Putamen (tissue), 1 donor: ENCODE results near the gene SMPDL3A.

ENCODE experiments used
- DNase-seq: peaks from one replicate; pipeline ENCODE4 v3.0.0-alpha.2; 2016; ENCODE audit warnings: low spot score

SMPDL3A gene

DNA sequence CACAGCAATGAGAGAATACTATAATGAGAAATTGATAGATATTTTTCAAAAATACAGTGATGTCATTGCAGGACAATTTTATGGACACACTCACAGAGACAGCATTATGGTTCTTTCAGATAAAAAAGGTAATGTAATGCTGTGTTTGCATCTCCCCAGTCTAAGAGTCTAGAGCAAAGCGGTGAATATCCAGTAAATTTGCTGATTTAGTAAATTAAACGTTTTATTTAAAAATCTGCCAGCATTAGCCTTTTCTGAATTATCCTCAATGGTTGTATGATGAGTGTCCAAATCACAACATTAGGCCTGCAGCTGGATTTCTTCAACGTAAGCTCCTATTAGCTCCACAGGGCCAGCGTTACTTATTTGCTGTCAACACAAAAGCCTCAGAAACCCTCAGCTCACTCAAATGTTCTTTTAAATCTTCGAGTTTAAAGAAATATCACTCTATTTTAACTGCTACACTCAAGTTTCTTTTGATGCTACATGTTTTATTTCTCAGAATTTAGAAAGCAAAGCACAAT lies 16.0 kb downstream of the SMPDL3A start:
- no peak for DNase-seq

DNA sequence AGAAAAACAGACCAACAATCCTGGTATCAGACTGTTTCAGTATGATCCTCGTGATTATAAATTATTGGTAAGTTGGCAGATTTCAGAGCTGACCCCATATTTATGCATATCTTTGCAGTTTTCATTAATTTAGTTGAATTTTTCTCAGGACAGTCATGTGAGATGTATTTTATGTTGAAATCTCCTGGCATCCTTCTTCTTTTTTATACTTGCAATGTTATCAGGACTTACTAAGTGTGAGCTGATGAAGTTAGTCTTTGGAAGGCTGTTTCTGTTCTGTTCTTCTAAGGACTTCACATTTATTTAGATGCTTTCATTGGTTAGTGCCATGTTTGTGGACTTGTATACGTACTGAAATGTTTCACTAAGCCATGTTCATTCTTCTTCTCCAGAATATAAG lies 17.2 kb downstream of the SMPDL3A start:
- DNase-seq: no peak

DNA sequence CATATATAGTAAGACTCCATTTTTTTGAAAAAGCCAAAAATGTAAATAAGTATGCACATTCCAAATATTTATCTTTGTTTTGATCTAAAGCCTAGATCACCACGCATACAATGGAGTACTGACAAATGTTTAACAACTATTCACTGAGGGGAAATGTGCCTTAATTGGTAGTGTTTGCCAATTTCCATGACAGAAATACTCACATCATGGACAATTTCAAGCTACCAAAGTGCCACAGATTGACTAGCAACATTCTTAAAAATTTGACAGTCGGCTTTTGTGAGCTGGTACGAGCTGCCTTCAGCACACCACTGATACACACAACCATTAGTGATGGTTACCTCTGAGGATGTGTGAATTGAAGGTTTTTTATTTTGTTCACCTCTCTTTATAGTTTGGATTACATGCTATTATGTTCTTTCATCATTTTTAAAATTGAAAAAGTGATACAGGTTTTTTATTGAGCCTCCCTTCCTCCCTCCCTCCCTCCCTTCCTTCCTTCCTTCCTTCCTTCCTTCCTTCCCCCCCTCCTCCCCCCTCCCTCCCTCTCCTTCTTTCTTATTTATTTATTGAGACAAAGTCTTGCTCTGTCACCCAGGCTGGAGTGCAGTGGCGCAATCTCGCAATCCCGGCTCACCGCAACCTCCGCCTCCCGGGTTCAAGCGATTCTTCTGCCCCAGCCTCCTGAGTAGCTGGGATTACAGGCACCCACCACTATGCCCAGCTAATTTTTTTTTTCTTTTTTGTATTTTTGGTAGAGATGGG lies 19.2 kb downstream of the SMPDL3A start:
- DNase-seq: no peak

DNA sequence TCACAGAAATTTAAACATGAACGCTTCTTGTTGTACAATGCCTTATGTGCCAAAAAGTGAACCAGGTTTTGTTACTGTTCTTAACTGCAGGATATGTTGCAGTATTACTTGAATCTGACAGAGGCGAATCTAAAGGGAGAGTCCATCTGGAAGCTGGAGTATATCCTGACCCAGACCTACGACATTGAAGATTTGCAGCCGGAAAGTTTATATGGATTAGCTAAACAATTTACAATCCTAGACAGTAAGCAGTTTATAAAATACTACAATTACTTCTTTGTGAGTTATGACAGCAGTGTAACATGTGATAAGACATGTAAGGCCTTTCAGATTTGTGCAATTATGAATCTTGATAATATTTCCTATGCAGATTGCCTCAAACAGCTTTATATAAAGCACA lies 19.9 kb downstream of the SMPDL3A start:
- no peak for DNase-seq

DNA sequence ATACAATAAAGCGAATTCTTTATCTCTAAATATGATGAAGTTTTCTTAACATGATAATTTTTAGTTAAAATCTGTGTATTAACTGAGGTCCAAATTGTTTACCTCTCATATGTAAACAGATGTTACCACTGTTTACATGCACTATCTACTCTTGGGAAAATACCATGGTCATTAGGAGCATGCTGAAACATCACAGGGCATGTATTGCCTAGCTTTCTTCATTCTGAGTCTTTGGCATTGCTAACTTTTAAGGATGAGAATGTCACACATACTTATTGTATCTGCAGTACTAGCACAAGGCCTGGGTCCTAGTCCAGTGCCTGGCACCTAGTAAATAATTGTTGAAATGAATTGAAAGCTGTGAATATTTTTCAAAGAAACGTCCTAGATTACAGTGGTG lies 20.6 kb downstream of the SMPDL3A start:
- no peak for DNase-seq

DNA sequence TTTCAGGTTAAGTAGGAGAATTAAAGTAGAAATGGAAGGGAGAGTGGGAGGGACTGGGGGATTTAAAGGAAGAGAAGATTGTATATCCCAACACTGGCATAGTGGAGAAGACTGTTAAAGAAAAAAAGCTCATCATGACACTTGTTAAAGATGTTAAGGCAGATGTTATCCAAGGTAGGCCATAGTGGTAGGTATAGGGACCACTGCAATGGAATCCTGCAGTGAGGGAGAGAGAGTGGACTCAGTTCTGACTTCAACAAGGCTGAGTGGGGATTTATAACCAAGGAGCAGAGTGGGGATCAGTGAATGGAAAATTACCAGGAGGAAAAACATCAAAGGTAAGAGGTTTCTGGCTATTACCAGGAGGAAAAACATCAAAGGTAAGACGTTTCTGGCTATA lies 21.1 kb downstream of the SMPDL3A start:
- no peak for DNase-seq

DNA sequence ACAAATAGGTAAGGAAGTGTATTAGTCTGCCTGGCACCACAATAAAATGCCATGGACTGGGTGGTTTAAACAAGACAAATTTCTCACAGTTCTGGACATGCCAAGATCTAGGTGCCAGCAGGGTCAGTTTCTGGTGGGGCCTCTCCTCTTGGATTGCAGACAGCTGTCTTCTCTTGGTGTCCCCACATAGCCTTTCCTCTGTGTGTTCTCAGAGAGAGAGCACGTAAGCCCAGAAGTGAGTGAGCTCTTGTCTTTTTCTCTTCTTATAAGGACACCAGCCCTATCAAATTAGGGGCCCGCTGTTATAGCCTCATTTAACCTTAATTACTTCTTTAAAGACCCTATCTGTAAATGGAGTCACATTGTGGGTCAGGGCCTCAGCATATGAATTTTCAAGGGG lies 28.3 kb downstream of the SMPDL3A start:
- no peak for DNase-seq

DNA sequence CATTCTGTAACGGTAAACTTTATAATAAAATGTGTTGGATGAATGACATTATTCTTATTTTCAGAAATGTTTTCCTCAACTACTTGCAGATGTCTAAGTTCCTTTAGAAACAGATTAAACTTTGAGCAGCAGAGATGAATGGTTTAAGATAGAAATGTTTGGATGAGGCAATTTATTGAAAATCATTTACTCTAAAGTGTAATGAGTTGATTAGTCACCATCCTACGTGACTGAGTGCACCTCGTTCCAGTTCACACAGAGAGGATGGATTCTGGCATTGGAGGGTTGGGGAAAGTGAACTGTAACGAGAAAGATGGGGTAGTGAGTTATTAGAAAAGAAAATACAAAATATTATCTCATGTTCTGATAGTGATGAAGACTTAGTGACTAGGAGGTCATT lies 28.7 kb downstream of the SMPDL3A start:
- no peak for DNase-seq

DNA sequence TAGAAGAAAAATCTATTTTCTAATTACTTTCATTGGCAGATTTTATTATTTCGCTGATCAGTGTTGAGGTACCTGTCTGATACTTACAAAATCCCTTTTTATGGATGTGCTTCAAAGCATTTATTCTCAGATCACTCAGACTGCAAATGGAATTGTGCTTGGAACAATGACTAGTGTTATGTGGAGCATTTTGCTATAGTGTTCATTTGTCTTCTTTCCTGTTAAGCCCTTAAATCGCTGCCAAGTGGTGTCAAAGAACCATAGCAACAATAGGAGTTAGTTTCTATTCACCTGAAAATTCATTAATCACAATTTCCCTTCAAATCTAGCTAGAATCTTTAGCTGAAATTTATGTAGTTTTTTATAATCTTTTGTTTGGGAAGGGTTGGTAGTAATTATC lies 29.8 kb downstream of the SMPDL3A start:
- peak; percentile 33 for DNase-seq

DNA sequence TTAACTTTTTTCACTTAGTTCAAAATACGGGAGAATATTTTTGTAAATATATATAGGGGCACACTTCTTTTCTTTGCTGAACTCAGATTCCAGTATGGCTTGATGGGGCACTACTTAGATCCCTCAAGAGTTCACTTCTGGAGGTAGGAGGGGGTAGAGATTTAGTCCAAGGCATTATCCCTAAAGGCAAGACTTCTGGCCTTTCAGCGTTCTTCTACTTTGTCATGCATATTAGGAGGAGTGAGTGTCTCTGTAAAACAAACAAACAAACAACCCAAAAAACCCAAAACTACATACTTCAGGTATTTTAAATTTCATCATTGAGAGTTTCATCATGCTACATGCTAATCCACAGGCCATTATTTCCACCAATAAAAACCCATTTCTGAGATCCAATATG lies 32.0 kb downstream of the SMPDL3A start:
- no peak for DNase-seq

DNA sequence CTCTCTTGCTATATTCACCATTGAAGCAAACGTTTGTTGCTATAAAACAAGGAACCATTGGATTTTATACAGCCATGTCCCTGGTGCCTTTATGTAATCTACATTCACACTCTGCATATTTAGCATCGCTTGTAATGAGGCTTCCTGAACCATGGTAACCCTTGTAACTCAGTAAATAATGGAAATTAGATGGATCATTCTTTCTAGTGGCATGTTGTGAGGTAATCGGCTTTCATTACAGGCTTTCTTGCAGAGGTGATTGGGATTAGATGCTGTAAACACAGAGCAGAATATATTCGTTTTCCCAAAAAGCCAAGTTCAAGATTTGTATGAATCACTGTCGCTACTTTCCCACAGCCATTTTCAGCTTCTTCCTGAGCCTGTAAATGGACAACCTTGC lies 36.1 kb downstream of the SMPDL3A start:
- DNase-seq: no peak

DNA sequence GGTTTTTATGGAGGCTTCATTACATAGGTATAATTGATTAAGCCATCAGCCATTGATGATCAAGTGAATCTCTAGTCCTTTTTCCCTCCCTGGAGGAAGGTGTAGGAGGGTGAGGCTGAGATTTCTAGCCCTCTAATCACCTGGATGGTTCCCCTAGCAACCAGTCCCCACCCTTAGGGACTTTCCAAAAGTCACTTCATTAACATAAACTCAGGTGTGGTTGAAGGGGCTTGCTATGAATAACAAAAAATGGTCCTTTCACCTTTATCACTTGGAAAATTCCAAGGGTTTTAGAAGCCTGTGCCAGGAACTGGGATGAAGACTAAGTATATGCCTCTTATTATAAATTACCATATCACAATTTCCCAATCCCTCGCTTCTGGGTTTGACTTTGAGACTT lies 40.4 kb downstream of the SMPDL3A start:
- DNase-seq: no peak

DNA sequence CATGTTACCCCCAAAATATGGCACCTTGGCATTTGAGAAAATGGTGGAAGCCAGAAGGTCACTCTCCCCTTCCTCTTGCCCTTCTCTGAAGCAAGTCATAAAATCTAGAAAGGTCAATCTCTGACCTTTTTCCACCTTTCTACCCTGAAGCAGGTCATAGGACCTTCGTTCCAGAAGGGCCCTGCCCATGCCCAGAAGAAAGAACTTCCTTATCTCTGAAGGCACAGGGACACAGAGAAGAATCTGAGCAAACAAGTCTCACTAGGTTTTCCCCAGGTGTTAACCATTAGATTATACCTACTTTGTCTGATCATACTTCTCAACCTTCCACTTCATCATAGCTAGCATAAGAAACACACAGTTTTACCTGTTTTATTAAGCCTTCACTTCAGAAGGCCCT lies 42.5 kb downstream of the SMPDL3A start:
- no peak for DNase-seq

DNA sequence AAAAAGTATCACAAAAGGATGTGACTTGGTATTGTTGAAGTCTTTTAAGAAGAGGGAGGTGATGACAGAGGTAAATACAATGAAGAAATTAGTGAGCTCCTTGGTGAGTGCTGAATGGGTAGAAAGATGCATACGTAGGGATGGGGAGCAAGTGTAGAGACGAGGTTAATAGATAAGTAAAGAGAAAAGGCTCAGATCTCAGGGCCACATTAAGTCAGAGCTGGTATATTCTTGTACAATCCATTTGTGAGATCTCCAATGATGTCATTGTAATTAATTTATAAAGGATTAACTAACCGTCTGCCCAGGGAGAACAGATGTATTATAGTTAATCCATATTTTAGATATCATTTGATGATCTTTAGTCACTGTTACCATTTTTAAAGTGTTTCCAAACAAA lies 43.4 kb downstream of the SMPDL3A start:
- DNase-seq: no peak

DNA sequence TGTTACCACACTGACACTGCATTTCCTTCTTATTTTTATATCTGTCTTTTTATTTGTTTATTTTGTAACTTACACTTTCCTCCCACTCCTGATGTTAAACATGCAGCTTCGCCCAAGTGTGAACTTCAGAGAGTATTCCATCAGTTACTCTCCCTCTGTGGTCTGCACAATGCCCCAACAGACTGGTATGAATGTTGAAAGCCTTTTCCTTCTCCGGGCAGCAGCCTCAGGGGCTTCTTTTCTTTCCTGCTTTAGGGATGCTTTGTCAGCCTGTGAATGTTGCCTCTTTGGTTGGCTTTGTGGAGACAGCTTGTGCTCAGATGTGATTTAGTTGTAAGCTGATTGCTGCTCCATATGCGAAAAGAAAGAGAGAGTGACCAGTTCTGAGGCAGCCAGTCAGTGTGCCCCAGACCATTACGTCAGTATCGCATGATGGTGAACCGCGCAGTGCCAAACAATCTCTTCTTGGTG lies 44.0 kb downstream of the SMPDL3A start:
- peak; percentile 83 for DNase-seq

DNA sequence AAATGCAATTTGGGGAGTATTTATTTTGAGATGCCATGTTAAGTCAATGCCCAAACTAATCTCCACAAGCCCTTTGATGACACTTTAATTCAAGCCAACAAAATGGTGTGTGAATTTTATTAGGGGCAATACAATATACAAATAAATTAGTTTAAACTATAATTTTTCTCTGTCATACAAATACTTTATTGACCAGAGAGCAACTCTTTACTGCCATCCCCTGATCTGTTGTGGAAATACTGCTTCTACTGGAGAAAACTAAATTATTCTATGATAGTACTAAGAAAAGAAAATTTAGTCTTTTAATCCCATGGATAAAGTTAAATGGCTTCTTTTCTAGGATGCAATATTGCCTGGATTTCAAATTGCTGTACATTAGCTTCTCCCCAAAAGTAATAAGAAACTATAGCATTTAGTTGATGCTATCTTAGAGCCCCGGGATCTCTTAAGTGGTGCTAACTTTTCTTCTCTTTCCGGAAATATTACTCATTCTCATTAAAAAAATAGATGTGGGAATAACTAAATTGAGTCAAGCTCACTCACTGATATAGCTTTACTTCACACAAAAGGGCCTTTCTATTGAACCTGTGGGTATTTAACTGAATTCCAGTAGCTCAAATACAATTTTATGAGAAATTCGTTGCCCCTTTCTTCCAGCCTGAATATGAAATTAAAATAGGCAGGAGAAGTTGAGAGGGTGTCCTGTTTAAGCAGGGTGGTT lies 49.2 kb downstream of the SMPDL3A start:
- no peak for DNase-seq

DNA sequence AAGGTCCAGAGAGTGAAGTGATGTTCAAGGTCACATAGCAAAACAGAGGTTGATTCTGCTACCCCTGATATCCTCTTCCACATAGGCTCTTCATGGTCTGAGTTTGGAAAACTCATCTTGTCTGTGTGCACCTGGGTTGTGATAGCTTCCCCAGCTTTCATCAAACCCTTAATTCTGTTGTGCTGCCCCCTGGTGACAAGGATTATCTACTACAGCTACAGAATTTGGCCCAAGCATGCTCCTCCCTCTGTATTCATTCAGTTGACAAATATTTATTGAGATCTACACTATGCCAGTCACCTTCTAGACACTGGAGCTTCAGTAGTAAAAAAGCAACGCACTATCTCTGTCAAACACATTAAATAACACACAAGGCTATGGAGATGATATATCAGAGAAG lies 50.4 kb downstream of the SMPDL3A start:
- DNase-seq: peak; percentile 53

DNA sequence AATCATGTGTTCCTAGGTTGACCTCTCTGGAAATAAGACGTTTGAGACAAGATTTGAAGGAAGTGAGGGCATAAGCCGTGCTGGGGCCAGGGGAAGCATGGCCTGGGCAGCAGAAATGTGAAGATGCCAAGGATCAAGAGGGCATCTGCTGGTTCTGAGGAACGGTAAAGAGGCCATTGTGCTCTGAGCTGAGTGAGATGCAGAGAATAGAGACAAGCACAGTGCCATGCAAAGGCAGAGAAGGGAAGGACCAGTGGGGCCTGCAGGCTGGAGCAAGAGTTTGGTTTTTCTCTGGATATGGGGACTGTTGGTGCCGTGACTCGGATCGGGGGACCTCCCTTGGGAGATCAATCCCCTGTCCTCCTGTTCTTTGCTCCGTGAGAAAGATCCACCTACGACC lies 50.8 kb downstream of the SMPDL3A start:
- no peak for DNase-seq

DNA sequence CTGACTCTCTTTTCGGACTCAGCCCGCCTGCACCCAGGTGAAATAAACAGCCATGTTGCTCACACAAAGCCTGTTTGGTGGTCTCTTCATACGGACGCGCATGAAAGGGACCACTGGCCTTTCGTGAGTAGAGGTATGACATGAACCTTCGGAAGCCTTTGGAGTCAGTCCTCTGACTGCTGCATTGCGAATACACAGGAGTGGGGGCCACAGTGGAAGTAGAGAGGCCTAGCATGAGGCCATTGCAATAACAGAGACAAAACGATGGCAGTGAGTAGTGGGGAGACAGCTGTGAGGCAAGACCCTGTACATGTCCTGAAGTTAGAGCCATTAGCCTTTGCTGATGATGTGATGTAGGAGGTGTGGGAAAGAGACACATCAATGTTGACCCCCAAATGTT lies 56.4 kb downstream of the SMPDL3A start:
- no peak for DNase-seq

DNA sequence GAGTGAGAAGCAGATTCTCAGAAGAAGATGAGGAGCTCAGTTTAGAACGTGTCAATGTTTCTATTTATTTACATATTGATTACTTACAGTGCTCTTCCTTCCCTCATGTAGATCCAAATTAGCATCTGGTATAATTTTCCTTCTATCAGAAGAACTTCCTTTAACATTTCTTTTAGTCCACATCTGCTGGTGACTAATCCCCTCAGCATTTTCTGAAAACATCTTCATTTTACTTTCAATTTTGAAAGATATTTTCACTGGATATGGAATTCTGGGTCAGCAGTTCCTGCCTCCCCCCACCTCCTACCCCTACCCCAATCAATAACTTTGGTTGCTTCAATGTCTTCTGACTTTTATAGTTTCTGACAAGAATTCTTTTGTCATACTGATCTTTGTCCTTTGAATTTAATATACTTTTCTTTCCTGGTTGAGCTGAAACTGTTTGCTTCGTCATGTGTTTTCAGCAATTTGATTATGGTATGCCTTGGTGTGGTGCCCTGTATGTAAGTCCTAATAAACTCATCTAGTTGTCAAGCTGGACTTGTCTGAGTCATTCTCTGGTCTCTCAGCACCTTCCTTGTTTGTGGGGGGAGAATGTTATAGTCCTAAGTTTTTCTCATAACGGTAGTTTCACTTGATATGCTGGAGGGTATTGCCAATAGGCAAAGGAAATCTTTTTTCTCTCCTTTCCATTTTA lies 57.0 kb downstream of the SMPDL3A start:
- no peak for DNase-seq

DNA sequence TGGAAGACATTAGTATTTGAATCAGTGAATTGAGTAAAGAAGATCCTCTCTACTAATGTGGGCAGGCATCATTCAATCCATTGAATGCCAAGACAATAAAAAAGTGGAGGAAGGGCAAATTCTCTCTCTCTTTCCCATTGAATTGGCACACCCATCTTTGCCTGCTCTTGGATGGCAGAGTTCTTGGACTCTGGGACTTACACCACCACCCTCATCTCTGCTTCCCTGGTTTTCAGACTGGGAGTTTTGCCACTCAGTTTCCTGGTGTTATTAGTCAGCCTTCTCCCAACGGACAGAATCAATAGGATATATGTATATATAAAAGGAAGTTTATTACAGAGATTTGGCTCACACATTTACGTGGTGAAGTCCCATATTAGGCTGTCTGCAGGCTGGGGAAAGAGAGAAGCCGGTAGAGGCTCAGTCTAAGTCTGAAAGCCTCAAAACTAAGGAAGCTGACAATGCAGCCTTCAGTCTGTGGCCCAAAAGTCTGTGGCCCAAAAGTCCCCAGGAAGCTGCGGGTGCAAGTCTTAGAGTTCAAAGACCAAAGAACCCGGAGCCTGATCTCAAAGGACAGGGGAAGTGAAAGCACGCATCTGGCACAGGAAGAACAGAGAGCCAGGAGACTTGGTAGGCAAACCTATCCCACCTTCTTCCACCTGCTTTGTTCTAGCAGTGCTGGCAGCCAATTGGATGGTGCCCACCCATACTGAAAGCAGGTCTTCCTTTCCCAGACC lies 64.4 kb downstream of the SMPDL3A start:
- DNase-seq: no peak
